Measurements from ENCODE around the gene LIM2.

GRCh38 chr19:51356159-51356801, 31.5 kb downstream of the LIM2 start:
- TF ChIP-seq SUZ12 (IDR thresholded peaks at IDR 0.05; ENCODE audit: extremely low read depth, insufficient read depth, insufficient read length) (no peak), YY1 (IDR thresholded peaks at IDR 0.05; ENCODE audit: insufficient read depth, insufficient read length) (no peak)
